GM03348 (cell line): Measurements from ENCODE around the gene FAM222A.

Experiments used
- DNase-seq: peaks from one replicate; pipeline ENCODE4 v3.0.0; 2012; ENCODE audit warnings: low spot score

Gene FAM222A

DNA sequence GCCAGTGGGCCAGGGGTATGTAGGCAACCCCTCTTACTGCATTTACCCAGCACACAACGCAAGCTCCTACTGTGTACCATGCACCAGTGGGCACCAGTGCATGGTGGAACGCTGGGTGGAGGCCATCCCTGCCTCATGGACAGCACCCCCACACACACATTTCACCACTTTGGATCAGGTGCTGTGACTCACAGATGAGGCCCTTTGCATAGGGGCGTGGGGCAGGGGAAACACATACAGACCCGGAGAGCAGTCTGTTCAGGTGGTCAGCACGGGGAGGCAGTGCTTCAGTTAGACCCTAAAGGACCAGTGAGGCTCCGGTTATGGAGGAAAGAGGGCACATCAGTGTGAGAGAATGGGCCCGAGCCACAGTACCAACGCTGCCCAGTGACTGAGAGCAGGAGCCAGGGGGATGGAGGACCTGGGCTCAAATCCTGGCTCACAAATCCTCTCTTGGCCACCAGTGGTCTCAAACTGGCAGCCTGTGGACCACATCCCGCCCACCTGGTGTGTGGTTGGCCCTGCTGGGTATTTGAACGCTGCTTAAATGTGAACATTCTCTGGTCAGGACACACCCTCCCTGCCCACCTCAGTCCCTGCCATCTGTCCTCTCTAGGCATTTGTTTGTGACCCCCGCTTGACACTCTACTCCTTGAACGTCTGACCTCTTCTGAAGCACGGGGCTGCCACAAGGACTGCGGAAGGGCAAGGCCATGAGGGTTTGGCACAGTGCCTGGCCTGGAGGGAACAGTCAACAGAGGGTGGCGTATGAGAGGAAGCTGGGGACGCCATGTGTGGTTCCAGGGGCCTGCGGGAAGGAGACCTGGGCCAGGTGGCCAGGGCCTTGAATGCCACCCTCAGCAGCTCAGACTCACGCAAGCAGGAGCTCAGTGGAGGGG, 46.7 kb downstream of the FAM222A start:
- no peak for DNase-seq

DNA sequence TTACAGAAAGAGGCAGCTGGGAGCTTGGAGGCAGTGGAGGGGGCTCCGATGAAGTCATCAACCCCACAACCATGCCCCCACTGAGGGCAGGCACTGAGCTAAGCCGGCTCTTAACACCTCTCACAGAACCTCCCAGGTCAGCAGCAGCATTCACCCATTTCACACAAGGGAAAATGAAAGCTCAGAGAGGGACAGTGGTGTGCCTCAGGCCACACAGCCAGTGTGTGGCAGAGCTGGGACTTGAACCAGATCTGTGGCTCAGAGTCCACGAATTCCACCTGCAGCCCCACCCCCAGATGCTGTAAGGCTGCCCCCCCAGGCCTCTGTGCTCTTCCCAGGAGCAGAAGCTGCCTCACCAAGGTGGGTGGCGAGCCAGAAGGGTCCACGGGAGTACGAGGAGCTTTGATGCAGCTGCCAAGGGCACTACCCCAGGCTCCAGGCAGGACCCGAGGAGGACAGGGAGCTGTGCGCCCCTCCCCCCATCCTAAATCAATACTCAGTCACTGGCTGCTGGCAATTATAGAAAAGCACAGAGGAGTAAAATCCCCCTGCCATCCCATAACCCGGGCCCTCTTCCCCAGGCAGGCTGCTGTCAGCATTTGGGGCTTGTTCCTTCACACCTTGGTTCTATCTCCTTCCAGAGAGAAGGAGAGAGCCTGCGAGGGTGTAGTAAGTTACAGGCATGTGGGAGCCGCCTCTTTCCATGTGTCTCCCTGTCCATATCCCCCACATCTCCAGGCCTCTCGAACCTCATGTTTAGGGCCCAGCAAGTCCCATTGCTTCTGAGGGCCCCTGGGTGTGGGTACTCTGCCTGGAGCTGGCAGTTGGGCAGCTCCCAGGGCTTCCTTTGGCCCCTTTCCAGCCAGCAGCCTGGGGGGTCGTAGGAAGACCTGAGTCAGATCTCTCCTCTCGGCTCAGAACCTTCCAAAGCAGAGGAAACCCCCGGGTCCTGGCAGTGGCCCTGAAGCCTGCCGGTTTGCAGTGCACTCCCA, 47.6 kb downstream of the FAM222A start:
- no peak for DNase-seq

DNA sequence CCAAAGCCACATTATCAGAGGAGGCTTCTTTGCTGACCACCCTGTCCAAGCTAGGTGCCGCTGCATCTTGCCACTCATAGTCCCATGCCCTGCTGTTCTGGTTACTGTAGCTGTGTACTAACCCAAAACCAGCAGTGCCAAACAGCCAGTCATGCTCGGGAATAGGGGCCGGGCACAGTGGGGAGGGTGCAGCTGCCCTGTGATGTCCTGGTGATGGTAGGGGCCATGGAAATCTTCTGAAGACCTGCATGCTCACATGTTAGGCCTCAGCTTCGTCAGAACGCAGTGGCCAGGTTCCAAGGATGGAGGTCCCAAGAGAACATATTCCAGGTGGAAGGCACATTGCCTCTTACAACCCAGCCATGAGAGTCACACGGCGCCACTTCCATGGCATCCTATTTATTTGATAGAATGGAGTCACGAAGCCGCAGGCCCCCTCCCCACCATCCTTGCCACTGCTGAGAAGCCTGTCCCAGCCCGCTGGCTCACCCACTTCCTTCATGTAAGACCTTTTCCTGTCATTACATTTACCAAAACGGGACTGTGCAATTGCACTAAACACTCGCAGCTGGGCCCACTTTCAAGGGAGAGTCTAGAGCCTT, 48.5 kb downstream of the FAM222A start:
- DNase-seq: no peak

DNA sequence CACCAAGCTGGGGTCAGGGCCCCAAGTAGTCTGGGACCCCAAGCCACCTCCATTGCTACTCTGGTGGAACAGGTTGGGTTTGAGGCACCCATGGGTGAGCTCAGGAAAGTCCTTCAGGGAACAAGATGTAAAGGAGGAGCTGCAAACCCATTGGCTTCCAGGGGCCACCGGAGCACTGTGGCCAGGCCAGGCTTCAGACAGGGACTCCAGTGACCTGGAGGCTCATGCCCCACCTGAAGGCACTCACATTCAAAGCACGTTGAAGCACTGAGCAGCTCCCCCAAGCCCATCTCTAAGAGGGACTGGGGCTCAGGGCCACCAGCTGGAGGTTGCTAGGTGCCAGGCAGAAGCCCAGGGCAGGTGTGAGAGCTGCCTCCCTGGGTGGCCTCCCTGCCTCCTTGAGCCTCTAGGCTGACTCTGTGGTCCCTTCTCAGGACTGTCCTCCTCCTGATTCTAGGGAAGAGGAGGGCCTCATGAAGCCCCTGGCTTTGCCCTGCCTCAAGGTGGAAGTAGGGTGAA, 49.1 kb downstream of the FAM222A start:
- no peak for DNase-seq

DNA sequence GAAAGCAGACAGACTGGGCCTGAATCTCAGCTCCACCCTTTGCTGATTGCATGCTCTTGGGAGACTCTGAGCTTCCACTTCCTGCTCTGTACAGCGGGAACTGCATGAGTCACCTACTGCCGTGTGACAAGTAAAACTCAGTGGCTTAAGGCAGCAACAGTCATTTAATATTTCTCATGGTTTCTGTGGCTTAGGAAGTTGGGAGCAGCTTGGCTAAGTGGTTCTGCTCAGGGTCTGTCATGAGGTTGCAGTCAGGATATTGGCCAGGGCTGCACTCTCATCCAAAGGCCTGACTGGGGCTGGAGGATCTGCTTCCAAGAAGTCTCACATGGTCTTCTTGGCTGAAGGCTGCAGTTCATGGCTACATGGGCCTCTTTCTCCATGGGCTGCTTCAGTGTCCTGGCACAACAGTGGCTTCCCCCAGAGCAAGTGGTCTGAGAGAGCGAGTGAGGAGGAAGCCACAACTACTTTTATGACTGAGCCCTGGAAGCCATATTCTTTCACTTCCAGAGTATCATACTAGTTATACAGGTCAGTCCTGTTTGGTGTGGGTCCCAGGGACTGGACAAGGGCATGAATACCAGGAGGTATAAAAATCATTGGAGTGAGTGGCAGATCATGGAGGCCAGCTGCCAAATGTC, 49.7 kb downstream of the FAM222A start:
- DNase-seq: no peak

DNA sequence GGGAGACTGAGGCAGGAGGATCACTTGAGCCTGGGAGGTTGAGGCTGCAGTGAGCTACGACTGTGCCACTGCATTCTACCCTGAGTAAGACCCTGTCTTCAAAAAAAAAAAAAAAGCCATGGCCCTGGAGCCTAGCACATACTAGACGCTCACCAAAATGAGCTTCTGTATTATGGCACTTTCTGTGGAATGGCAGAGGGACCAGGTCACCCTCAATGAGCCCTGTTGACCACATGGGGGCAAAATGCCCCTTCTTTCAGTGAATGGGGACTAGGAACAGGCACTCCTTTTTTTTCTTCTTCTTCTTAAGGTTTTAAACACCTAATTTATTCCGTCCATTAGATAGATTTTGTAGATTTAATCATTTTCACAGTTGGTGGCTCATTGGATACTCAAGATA, 50.5 kb downstream of the FAM222A start:
- no peak for DNase-seq

DNA sequence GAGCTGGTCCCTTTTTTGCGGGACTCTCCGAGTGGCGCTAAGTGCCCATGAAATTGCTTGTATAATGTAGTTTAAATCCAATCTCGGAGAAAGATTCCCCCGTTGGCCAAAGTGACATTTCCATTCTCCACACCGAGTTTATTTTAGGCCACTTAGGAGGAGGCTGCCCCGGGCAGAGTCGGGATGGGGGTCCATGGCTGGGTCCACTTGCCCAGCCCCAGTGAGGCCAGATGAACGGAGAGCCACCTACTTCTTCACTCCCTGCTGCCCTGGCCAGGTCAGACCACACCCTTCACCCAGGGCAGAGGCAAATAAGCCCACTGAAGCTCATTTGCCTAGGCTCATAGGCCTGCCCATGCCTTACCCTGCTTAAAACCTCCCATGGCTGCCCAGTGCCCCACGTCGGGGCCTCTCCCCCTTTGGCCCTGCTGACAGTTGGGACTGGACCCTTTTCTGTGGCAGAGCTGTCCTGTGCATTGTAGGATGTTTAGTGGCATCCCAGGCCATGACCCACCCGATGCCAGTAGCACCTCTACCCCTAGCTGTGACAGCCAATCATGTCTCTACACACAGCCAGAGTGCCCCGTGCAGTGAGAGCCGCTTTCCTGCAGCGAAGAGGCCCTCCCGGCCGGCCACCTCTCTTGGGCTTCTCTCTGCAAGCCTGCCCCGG, 51.3 kb downstream of the FAM222A start:
- no peak for DNase-seq

DNA sequence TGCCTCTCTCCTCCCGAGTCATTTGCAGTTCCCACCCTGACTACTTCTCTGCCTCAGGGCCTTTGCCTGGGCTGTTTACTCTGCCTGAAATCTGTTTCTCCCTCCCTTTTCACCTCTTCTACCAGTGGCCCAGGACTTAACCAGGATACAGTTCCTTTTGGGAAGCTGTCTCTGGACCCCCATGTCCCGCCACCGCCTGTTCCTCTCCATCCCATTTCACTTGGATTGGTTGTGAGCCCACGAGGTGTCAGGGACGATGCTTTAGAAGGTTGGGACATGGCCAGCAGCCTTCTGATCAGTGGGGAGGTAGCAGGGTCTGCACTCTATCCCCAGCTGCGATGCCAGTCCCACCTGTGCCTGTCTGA, 51.8 kb downstream of the FAM222A start:
- DNase-seq: no peak

DNA sequence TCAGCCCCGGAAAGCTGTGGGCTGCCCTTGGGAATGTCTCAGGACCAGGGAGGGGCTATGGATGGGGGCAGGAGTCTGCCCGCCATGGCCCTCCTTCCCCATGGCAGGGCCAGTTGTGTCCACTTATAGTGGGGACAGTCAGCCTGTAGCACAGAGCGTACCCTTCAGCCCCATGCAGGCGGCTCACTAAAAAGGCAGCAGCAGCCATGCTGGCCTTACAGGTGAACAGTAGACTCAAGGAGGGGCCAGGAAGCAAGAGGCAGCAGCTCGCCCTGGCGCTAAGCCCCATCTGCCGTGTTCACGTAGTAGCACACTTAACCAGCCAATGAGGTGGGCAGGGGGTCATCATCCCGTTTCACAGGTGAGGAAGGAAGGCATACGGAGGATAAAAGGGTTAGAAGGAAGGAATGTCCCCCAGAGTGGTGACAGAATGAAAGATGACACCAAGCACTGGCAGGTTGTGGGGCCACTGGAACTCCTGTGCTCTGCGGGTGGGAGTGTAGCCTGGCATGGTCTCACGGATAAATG, 52.7 kb downstream of the FAM222A start:
- no peak for DNase-seq

DNA sequence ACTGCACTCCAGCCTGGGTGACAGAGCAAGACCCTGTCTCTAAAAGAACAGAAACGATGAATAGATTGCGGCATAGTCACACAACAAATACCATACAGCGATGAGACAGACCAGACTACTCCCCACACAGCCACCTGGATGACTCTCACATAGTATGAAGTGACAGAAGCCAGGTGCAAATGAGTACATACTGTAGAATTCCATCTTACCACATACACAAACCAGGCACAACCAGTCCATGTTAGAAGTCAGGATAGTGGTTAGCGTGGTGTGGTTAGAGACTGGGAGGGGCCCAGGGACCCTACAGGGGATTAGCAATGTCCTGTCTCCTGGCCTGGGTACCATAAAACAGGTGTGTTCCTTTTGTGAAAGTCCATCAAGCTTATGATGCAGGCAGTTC, 53.8 kb downstream of the FAM222A start:
- no peak for DNase-seq

DNA sequence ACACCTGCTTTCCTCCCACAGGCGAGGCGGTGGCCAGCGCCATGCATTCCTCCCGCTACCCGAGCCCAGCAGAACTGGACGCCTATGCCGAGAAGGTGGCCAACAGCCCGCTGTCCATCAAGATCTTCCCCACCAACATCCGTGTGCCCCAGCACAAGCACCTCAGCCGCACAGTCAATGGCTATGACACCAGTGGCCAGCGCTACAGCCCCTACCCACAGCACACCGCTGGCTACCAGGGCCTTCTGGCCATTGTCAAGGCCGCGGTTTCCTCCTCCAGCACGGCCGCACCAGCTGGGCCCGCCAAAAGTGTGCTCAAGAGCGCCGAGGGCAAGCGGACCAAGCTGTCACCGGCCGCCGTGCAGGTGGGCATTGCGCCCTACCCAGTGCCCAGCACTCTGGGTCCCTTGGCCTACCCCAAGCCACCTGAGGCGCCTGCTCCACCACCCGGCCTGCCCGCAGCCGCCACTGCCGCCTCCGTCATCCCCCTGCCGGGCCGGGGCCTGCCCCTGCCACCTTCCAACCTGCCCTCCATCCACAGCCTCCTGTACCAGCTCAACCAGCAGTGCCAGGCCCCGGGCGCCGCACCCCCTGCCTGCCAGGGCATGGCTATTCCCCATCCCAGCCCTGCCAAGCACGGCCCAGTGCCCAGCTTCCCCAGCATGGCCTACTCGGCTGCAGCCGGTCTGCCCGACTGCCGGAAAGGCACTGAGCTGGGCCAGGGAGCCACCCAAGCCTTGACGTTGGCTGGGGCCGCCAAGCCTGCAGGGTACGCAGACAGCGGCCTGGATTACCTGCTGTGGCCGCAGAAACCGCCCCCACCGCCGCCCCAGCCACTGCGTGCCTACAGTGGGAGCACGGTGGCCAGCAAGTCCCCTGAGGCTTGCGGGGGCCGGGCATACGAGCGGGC, 54.6 kb downstream of the FAM222A start:
- DNase-seq: no peak

DNA sequence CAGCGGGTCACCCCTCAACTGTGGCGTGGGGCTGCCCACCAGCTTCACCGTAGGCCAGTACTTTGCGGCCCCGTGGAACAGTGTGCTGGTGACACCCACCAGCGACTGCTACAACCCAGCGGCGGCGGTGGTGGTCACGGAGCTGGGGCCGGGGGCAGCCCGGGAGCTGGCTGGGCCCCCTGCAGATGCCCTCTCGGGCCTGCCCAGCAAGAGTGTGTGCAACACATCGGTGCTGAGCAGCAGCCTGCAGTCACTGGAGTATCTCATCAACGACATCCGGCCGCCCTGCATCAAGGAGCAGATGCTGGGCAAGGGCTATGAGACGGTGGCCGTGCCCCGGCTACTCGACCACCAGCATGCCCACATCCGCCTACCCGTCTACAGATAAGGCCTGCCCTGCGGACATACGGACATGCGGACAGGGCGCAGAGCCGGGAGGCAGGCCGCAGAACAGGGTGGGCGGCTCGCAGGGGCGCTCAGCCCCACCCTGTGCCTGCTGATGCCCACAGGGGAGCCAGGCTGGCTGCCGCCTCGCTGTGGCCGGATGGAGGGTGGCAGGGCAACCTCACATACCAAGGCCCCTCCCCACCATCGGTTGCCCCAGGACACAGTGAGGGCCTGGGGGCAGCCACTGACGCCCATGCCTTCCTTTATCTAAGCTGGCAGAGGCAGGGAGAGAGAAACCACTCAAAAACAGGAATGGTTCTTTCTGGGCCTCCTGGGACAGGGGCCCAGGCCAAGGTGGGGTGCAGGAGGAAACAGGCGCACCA, 55.5 kb downstream of the FAM222A start:
- no peak for DNase-seq

DNA sequence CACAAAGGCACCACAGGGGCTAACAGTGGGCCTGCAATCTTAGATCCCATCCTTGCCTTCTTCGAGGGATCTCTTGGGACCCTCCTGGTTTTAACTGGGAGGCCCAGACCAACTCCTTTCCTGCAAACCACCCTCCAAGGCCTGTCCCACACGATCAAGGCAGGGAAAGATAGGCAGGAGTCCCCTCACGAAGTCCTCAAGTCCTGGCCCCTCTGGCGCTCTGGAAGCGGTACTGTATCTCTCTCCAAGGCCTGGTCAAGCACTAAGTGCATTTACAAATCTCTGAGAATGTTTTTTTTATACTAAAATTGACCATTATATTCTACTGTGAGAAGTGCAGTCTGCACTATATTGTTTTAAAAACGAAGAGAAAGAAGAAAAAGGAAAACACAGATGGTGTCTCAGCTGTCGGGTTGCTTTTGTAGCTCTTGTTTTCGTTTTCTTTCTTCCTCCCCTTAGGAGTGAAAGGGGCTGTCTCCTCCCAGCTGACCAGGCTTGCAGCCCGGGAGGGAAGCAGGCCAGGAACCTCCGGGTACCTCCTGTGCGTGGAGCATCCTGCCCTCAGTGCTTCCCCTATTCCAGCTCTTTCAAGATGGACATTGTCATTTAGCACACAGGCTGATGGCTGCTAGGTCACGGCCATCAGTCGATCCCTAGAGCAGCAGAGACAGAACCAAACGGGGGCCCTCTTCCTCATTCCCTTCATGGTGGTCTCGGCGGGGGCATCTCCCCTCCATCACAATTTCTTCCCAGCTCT, 56.7 kb downstream of the FAM222A start:
- no peak for DNase-seq

DNA sequence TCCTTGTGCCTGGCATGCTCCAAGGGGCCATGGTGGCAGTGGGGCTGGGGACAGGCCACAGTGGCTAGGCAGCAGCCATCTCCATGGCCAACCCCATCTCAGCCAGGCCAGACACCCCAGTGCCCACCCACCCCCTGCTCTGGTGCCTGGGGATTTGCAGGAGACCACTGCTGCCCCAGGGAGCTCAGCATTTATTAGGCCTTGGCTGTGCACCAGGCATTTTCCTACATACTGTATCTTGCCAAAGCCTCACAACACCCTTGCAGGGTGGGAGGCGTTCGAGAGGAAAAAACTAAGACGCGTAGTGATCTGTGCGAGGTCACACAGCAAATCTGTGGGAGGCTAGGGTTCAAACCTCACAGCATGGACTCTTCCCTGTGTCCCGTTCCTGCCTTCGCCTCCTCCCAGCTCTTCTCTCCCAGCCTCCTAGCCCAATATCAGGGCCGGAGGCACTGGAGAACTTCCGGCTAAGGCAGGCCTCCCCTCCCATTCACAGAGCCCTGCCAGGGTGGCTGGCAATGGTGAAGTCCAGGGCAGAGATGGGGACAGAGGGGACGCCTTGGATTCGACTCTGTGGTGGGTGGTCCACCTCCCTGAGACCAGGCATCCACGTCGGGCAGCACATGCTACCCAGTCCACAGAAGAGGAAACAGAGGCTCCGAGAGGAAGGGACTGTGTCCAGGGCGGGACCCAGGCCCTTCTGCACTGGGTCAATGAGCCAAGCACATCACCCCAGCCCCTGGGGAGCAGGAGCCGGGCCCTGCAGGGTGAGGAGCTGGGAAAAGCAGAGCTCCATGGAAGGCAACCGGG, 57.4 kb downstream of the FAM222A start:
- DNase-seq: no peak

DNA sequence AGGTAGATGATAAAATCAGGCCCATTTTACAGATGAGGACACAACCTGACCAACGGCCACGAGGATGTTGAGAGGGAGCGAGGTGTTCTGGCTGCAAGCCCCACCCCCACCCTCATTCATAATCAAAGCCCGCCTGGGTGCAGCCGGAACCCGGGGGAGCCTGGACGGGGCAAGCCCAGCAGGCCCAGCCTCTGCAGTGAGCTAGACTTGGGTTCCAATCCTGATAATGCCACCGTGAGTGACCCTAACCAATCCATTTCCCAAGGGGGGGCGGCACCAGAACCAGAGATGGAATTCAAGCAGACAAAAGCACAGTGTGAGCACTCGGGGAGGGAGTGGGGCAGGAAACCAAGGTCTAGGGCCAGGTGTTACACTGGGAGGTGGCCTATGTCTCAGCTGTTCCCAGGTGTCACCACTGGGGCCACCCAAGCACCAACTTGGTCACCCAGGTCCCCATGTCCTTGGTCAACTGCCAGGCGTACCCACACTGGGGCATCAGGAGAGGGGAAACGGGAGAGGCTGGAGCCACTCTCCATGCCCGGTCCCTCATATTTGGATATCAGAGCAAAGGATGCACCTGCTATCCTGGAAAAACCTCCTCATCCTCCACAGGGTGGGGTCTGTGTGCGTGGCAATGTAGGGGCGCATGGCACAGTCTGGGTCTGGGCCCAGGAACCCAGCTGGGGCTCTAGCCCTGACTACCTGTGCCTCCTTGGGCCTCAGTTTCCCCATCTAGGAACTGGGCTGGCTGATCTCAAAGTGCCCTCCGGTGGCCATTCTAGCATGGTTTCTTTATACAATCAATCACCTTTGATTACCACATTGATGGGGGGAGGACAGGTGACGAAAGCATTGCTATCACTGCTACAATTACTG, 58.4 kb downstream of the FAM222A start:
- no peak for DNase-seq

DNA sequence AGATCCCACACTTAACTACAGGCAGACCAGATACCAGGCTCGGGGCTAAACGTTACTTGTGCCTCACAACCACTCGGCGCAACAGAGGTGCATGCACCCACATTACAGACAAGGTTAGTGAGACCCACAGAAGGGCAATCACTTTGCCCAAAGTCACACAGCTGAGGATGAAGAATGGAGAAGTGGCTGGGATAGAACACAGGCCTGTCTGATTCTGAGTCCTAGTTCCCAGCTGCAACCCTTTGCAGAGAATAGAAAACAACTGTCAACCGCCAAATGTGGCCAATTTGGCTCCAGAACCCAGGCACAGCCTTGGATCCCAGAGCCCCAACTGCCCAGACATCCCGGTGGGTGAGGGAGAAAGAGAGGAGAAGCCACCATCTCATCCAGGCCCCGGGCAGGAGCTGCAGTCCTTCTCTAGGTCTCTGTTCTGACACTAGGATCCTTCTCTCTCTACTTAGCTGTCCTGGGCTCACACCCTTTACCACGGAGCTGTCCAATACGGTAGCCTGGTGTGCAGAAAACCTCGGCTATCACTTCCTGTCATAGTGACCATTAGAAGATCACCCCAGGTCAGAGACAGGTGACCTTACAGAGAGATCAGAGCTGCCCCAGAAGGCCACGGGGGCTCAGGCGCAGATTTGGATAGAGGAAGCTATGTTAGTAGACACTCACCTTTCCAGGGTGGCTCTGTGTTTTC, 59.1 kb downstream of the FAM222A start:
- DNase-seq: no peak
